ENCODE measurements around the gene ATP12A. TPM values are rescaled to one million over a fixed set of nuclear protein-coding genes. Genes with fewer than 3 reads are reported as not detected.

The ATP12A gene
- total and polyA plus RNA-seq, 12 donors = not detected

- WGBS, 2 donors = 80 to 84% methylated on average over 5 of the region's 5 CpGs
- peaks cover 0 to 33% (median 0%) of the 10 kb centered on the region in 7 donors for H3K27me3 ChIP-seq
- TF ChIP-seq, protein P1, sequence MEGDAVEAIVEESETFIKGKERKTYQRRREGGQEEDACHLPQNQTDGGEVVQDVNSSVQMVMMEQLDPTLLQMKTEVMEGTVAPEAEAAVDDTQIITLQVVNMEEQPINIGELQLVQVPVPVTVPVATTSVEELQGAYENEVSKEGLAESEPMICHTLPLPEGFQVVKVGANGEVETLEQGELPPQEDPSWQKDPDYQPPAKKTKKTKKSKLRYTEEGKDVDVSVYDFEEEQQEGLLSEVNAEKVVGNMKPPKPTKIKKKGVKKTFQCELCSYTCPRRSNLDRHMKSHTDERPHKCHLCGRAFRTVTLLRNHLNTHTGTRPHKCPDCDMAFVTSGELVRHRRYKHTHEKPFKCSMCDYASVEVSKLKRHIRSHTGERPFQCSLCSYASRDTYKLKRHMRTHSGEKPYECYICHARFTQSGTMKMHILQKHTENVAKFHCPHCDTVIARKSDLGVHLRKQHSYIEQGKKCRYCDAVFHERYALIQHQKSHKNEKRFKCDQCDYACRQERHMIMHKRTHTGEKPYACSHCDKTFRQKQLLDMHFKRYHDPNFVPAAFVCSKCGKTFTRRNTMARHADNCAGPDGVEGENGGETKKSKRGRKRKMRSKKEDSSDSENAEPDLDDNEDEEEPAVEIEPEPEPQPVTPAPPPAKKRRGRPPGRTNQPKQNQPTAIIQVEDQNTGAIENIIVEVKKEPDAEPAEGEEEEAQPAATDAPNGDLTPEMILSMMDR (IDR thresholded peaks at IDR 0.05) = no peak
- H3K4me3 ChIP-seq = no peak overlapping the region
- peaks cover 0 to 12% (median 7%) of the 10 kb centered on the region in 9 donors for H3K4me1 ChIP-seq
- no peak overlapping the region for H3K27ac ChIP-seq
- ATAC-seq (peak in 1 of 8 donors; percentile 19), DNase-seq (no peak)
- intact Hi-C loops (cut with DNase I) = no loop called here
- no peaks in the 10 kb centered on the region for H3K9me3 ChIP-seq
- no peaks in the 10 kb centered on the region for H3K36me3 ChIP-seq
Measured at GRCh38 chr13:24668955-24669582, 11.1 kb upstream of the ATP12A start.

GRCh38 chr13:24670174-24670573, 10.0 kb upstream of the ATP12A start:
- Histone ChIP-seq H3K36me3 (no peaks in the 10 kb centered on the region), H3K27me3 (peaks cover 0 to 30% (median 0%) of the 10 kb centered on the region in 7 donors), H3K4me1 (peaks cover 0 to 12% (median 7%) of the 10 kb centered on the region in 9 donors), H3K9me3 (no peaks in the 10 kb centered on the region), H3K27ac (no peak overlapping the region), H3K4me3 (no peak overlapping the region)
- ATAC-seq (no peak), DNase-seq (no peak)
- WGBS, 2 donors = 77 to 79% methylated on average over 7 of the region's 7 CpGs
- TF ChIP-seq, protein P1 (IDR thresholded peaks at IDR 0.05) = no peak
- intact Hi-C loops (cut with DNase I) = loop anchor here in 4 of 10 donors (5.0 to 10.0 kb wide), 2 partner anchors 95 to 358 kb away; no protein-coding TSS in a partner anchor

DNA sequence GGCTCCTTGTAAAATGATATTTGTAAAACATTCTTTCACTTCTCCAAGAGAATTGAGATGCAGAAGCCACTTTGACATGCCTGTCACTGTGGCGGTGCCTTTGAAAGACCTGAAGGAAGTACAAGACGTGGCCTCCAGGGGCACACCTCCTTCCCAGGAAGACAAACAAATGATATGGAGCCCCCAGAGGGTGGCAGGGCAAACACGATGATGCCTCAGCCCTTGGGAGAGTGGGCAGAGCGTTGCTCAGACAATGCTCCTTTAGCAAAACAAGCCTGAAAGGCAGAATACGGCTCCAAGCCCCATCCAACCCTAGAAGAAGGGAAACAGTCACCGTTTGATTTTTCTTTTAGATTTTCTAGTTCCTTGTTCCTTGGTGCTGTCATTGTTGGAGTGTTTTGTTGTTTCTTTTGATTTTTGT, 9.2 kb upstream of the ATP12A start:
- TF ChIP-seq, protein P1 (IDR thresholded peaks at IDR 0.05) = no peak
- H3K27ac ChIP-seq = no peak overlapping the region
- H3K27me3 ChIP-seq = peaks cover 0 to 25% (median 3%) of the 10 kb centered on the region in 7 donors
- H3K4me1 ChIP-seq = peaks cover 0 to 12% (median 7%) of the 10 kb centered on the region in 9 donors
- no peaks in the 10 kb centered on the region for H3K9me3 ChIP-seq
- intact Hi-C loops (cut with DNase I) = loop anchor here in 4 of 10 donors (5.0 to 10.0 kb wide), 2 partner anchors 96 to 359 kb away; no protein-coding TSS in a partner anchor
- no peaks in the 10 kb centered on the region for H3K36me3 ChIP-seq
- H3K4me3 ChIP-seq = peak overlapping the region in 1 of 10 donors; percentile 12
- no peak for DNase-seq
- no peak for ATAC-seq
- WGBS, 2 donors = 12 to 14% methylated on average over 6 of the region's 6 CpGs

GRCh38 chr13:24671386-24672113, 8.7 kb upstream of the ATP12A start:
- H3K27me3 ChIP-seq = peaks cover 0 to 31% (median 5%) of the 10 kb centered on the region in 7 donors
- intact Hi-C loops (cut with DNase I) = loop anchor here in 4 of 10 donors (5.0 to 10.0 kb wide), 2 partner anchors 97 to 359 kb away; no protein-coding TSS in a partner anchor
- 29 to 32% methylated on average over 14 of the region's 14 CpGs for WGBS, 2 donors

More at GRCh38 chr13:24671386-24672113, 8.7 kb upstream of the ATP12A start:
- H3K4me3 ChIP-seq = peak overlapping the region in 3 of 10 donors; percentile 10 to 22 (median 12)
- no peaks in the 10 kb centered on the region for H3K9me3 ChIP-seq
- H3K4me1 ChIP-seq = peaks cover 0 to 12% (median 7%) of the 10 kb centered on the region in 9 donors
- H3K27ac ChIP-seq = no peak overlapping the region
- TF ChIP-seq, protein P1 (IDR thresholded peaks at IDR 0.05) = peak; percentile 18 to 72 (median 60)
- H3K36me3 ChIP-seq = no peaks in the 10 kb centered on the region
- peak; percentile 57 to 80 (median 72) for ATAC-seq
- DNase-seq = peak in 1 of 2 donors; percentile 16

Measured in heart right ventricle (tissue), 16 donors.